ENCODE data around the gene PABPC1L. TPM values are rescaled to one million over a fixed set of nuclear protein-coding genes. Genes with fewer than 3 reads are reported as not detected.

Gene PABPC1L
- total RNA-seq, 1 experiment from 2014 or later, result 90.7 TPM

GRCh38 chr20:44909872-44910689 lies at the start of gene PABPC1L (continued):
- TF ChIP-seq PREB (CRISPR knock-in tag; IDR thresholded peaks at IDR 0.05; ENCODE audit: borderline replicate concordance) (no peak), NFYB (CRISPR knock-in tag; conservative IDR thresholded peaks at IDR 0.05; ENCODE audit: low read depth) (no peak; the same call in 1 of the 2 replicates), AR (CRISPR knock-in tag; IDR thresholded peaks at IDR 0.05) (no peak), MYBL2 (CRISPR knock-in tag; IDR thresholded peaks at IDR 0.05) (no peak; the same call in 1 of the 2 replicates), ZBTB43 (CRISPR knock-in tag; IDR thresholded peaks at IDR 0.05) (peak; percentile 48; the same call in 1 of the 2 replicates), E2F1 (CRISPR knock-in tag; IDR thresholded peaks at IDR 0.05) (0 out of 2 replicates have a peak, but pooled peaks have one; percentile 22), ARID4B (CRISPR knock-in tag; IDR thresholded peaks at IDR 0.05; ENCODE audit: borderline replicate concordance) (peak; percentile 42; the same call in 1 of the 2 replicates), IRF1 (CRISPR knock-in tag; IDR thresholded peaks at IDR 0.05) (no peak), ZNF532 (CRISPR knock-in tag; IDR thresholded peaks at IDR 0.05; ENCODE audit: borderline replicate concordance) (no peak), ATF1 (CRISPR knock-in tag; IDR thresholded peaks at IDR 0.05) (no peak), SP1 (CRISPR knock-in tag; conservative IDR thresholded peaks at IDR 0.05) (peak; percentile 81), SOX15 (CRISPR knock-in tag; IDR thresholded peaks at IDR 0.05) (no peak), USF2 (CRISPR knock-in tag; IDR thresholded peaks at IDR 0.05) (no peak), ZNF121 (CRISPR knock-in tag; IDR thresholded peaks at IDR 0.05) (no peak), OVOL2 (CRISPR knock-in tag; IDR thresholded peaks at IDR 0.05; ENCODE audit: borderline replicate concordance) (no peak), ELF4 (CRISPR knock-in tag; IDR thresholded peaks at IDR 0.05; ENCODE audit: low read depth) (no peak), ZBTB21 (CRISPR knock-in tag; IDR thresholded peaks at IDR 0.05; ENCODE audit: borderline replicate concordance) (no peak), HMGA2 (CRISPR knock-in tag; IDR thresholded peaks at IDR 0.05) (no peak)

Measured in WTC11 (cell line).